Measurements from ENCODE around the gene HIVEP2.

HIVEP2 gene

DNA sequence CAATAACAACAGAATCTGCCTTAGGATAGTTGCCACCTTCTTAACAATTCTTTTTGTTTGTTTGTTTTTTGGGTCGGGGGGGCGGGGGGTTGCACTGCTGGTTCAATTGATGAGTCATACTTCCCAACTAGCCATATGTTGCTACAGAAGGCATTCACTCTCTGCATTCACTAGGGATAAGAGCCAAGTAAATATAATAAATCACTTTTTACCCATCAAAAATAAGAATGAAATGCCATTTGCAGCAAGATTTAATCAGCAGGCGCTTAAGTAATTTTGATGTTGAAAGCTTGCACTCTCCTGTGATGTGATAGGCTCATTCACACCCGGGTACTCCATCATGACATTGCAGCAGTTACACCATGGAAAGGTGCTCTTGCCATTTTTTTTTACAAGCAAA lies 209.8 kb downstream of the HIVEP2 start:
- no peak overlapping the region for H3K27ac ChIP-seq (ENCODE audit: low read depth, low read length, severe bottlenecking)

DNA sequence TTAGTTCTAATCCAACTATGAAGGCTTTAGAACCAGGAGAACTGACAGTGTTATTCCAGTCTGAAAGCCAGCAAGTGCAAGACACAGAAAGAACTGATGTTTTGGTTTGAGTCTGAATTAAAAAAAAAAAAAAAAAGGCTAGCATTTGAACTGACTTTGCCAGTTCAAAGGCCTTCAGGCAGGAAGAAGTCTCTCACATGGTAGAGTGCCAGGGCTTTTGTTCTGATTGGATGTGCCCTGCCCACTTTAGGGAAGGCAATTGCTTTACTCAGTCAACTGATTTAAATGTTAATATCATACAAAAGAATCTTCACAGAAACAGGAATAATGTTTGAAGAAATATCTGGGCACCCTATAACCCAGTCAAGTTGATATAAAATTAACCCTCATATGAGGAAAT lies 212.2 kb downstream of the HIVEP2 start:
- Histone ChIP-seq H3K9me3 (ENCODE audit: control insufficient read depth, low read length) (no peaks in the 10 kb centered on the region), H3K4me3 (ENCODE audit: extremely low read depth, insufficient read depth, low read length, poor library complexity, severe bottlenecking) (no peak overlapping the region), H3K36me3 (ENCODE audit: control insufficient read depth, insufficient read depth, low read length) (no peaks in the 10 kb centered on the region), H3K27ac (ENCODE audit: low read depth, low read length, severe bottlenecking) (no peak overlapping the region), H3K4me1 (ENCODE audit: control insufficient read depth, insufficient read depth, low read length, poor library complexity, severe bottlenecking) (peaks cover 34% of the 10 kb centered on the region)

More for the DNA sequence above, 209.8 kb downstream of the HIVEP2 start:
- 37 to 82% methylated on average over 2 of the region's 4 CpGs for WGBS, 2 experiments (ENCODE audit: insufficient coverage in 2 of 2)
- Histone ChIP-seq H3K9me3 (ENCODE audit: control insufficient read depth, low read length) (no peaks in the 10 kb centered on the region), H3K4me3 (ENCODE audit: extremely low read depth, insufficient read depth, low read length, poor library complexity, severe bottlenecking) (no peak overlapping the region), H3K4me1 (ENCODE audit: control insufficient read depth, insufficient read depth, low read length, poor library complexity, severe bottlenecking) (peaks cover 19% of the 10 kb centered on the region), H3K36me3 (ENCODE audit: control insufficient read depth, insufficient read depth, low read length) (no peaks in the 10 kb centered on the region)

DNA sequence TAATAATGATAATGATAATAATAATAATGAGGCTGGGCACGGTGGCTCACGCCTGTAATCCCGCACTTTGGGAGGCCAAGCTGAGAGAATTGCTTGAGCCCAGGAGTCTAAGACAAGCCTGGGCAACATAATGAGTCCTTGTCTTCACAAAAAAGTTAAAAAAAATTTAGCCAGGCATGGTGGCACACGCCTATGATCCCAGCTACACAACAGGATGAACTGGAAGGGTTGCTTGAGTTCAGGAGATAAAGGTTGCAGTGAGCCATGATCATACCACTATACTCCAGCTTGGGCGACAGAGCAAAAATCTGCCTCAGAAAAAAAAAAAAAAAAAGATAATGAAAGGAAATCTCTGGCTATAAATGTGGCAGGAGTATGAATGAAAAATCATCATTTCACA lies 213.4 kb downstream of the HIVEP2 start:
- Histone ChIP-seq H3K4me1 (ENCODE audit: control insufficient read depth, insufficient read depth, low read length, poor library complexity, severe bottlenecking) (peaks cover 39% of the 10 kb centered on the region), H3K36me3 (ENCODE audit: control insufficient read depth, insufficient read depth, low read length) (no peaks in the 10 kb centered on the region), H3K27ac (ENCODE audit: low read depth, low read length, severe bottlenecking) (no peak overlapping the region), H3K9me3 (ENCODE audit: control insufficient read depth, low read length) (no peaks in the 10 kb centered on the region), H3K4me3 (ENCODE audit: extremely low read depth, insufficient read depth, low read length, poor library complexity, severe bottlenecking) (no peak overlapping the region)
- WGBS, 2 experiments (ENCODE audit: insufficient coverage in 2 of 2) = 67 to 100% methylated on average over 2 to 3 of the region's 5 CpGs

DNA sequence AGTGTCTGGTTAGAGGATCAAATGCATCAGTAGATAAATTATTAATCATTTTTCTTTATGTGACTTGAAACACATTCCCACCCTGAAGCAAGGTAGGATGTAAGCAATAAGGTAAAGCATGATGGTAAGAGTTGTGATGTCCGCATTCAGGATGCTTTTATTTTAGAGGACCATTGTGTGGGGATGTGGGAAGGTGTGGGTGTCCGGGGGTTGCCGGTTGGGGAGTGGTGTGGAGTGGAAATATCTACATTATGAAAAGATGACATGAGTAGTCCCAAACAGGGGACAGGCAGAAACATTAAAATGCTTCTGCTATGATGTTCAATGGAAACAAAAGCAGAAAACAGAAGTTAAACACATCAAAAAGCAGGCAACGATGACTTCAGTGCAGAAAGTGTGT lies 215.4 kb downstream of the HIVEP2 start:
- no peaks in the 10 kb centered on the region for H3K9me3 ChIP-seq (ENCODE audit: control insufficient read depth, low read length)

DNA sequence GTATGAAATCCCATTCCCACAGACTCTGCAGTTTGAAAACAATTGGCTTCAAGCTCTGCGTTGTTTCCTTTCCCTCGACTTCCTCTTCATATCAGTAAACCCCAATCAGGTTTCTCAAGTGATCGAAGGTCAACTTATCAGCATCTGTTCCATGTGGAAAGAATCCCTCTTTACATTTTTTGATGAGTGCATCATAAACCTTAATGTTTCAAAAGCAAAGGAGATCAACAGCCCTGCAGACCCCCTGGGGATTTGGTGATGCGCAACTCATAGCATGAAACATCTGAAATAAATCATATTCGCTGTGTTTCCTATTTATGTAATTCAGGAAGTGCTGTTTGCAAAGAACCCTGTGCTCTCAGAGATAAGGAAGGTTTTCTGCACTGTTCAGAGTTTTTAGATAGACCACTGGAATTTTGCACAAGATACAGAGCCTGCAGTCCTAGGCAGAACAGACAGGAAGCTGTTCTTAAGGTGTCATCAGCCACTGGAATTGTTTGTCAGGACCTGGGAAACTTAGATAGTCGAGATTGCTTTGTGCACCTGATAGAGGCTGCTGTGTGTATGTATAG lies 216.0 kb downstream of the HIVEP2 start:
- Histone ChIP-seq H3K4me1 (ENCODE audit: control insufficient read depth, insufficient read depth, low read length, poor library complexity, severe bottlenecking) (peaks cover 37% of the 10 kb centered on the region), H3K36me3 (ENCODE audit: control insufficient read depth, insufficient read depth, low read length) (no peaks in the 10 kb centered on the region), H3K27ac (ENCODE audit: low read depth, low read length, severe bottlenecking) (peak overlapping the region; percentile 83), H3K4me3 (ENCODE audit: extremely low read depth, insufficient read depth, low read length, poor library complexity, severe bottlenecking) (no peak overlapping the region), H3K9me3 (ENCODE audit: control insufficient read depth, low read length) (no peaks in the 10 kb centered on the region)
- 69 to 82% methylated on average over 5 of the region's 6 CpGs for WGBS, 2 experiments (ENCODE audit: insufficient coverage in 2 of 2)

More for the DNA sequence above, 215.4 kb downstream of the HIVEP2 start:
- Histone ChIP-seq H3K4me1 (ENCODE audit: control insufficient read depth, insufficient read depth, low read length, poor library complexity, severe bottlenecking) (peaks cover 37% of the 10 kb centered on the region), H3K4me3 (ENCODE audit: extremely low read depth, insufficient read depth, low read length, poor library complexity, severe bottlenecking) (no peak overlapping the region), H3K27ac (ENCODE audit: low read depth, low read length, severe bottlenecking) (peak overlapping the region; percentile 83), H3K36me3 (ENCODE audit: control insufficient read depth, insufficient read depth, low read length) (no peaks in the 10 kb centered on the region)
- WGBS, 2 experiments (ENCODE audit: insufficient coverage in 2 of 2) = 50 to 90% methylated on average over 2 to 3 of the region's 4 CpGs

DNA sequence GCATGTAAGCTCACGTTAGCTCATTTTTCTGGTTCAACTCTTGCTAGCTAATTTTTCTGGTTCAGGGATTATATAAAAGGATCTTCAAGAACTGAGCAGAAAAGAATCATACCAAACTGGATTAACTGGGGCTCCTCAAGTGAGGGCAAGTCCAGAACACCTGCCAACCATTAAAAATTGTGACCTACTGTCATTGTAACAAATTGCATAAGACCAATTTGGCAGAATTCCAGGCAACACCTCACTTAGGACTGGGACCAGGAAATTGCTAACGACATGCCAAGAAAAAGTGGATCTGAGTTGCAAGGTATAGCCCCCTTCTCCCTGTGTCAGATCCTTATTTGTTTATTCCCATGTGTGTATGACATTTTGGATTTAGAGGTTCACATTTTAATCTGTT lies 216.6 kb downstream of the HIVEP2 start:
- H3K4me3 ChIP-seq (ENCODE audit: extremely low read depth, insufficient read depth, low read length, poor library complexity, severe bottlenecking) = no peak overlapping the region
- WGBS, 2 experiments (ENCODE audit: insufficient coverage in 2 of 2) = 80 to 100% methylated on average over 1 of the region's 2 CpGs
- H3K9me3 ChIP-seq (ENCODE audit: control insufficient read depth, low read length) = no peaks in the 10 kb centered on the region
- H3K4me1 ChIP-seq (ENCODE audit: control insufficient read depth, insufficient read depth, low read length, poor library complexity, severe bottlenecking) = peaks cover 37% of the 10 kb centered on the region
- H3K36me3 ChIP-seq (ENCODE audit: control insufficient read depth, insufficient read depth, low read length) = no peaks in the 10 kb centered on the region
- H3K27ac ChIP-seq (ENCODE audit: low read depth, low read length, severe bottlenecking) = peak overlapping the region; percentile 83

DNA sequence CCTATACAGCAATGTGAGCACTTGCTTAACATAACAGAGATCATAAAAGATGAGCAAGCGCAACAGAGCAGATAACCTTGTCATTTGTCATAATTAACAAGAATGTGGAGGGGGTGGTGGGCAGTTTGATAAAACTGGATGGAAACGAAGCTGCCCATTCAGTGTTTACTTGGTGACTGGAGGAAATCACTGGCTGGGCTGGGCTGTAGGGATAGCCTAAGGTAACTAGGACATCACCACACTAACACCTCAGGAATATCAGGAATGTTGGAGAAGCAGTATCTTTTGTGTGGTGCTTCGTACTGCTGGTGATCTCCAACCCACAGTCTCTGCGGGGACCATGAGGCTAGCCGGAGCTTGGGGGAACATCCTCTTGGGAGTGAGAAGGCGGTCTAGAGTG lies 218.4 kb downstream of the HIVEP2 start:
- no peaks in the 10 kb centered on the region for H3K9me3 ChIP-seq (ENCODE audit: control insufficient read depth, low read length)
- no peak overlapping the region for H3K27ac ChIP-seq (ENCODE audit: low read depth, low read length, severe bottlenecking)
- no peak overlapping the region for H3K4me3 ChIP-seq (ENCODE audit: extremely low read depth, insufficient read depth, low read length, poor library complexity, severe bottlenecking)
- peaks cover 37% of the 10 kb centered on the region for H3K4me1 ChIP-seq (ENCODE audit: control insufficient read depth, insufficient read depth, low read length, poor library complexity, severe bottlenecking)
- H3K36me3 ChIP-seq (ENCODE audit: control insufficient read depth, insufficient read depth, low read length) = no peaks in the 10 kb centered on the region
- 96 to 100% methylated on average over 3 to 5 of the region's 6 CpGs for WGBS, 2 experiments (ENCODE audit: insufficient coverage in 2 of 2)

DNA sequence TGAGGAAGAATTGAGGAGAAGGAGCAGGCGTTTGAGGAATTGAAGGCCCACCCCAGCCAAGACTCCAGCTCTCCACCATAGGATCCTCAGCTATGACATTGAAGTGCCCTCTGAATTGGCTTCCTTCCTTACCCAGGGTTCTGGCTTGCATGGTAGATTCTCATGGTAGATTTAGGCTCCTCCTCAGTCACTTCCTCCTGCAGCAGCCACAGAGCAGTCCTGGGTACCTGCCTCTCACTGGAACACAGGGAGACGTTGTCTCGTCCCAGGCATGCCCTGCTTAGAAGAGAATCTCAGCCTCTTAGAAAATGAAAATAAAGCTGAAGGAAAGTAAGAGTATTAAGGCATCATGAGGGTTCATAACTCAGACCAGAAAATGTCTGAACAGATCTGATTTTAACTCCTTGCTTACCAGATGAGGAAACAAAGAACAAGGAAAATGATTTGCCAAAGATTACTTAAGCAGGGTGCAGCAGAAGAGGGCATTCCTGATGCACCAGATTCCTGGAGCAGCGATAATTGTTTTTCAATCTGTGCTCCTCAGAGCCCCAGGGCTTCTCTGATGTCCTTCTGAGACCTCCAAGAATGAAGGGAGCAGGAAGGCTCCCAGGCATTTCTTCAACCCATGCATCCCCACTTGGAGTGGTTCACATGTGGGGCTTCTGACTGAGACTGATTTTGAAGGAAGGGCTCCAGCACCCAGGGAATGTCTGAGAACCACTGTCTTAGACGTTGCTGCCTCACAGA lies 219.8 kb downstream of the HIVEP2 start:
- no peak overlapping the region for H3K4me3 ChIP-seq (ENCODE audit: extremely low read depth, insufficient read depth, low read length, poor library complexity, severe bottlenecking)
- no peak overlapping the region for H3K27ac ChIP-seq (ENCODE audit: low read depth, low read length, severe bottlenecking)
- H3K36me3 ChIP-seq (ENCODE audit: control insufficient read depth, insufficient read depth, low read length) = no peaks in the 10 kb centered on the region
- peaks cover 33% of the 10 kb centered on the region for H3K4me1 ChIP-seq (ENCODE audit: control insufficient read depth, insufficient read depth, low read length, poor library complexity, severe bottlenecking)
- H3K9me3 ChIP-seq (ENCODE audit: control insufficient read depth, low read length) = no peaks in the 10 kb centered on the region
- 92 to 95% methylated on average over 2 to 4 of the region's 5 CpGs for WGBS, 2 experiments (ENCODE audit: insufficient coverage in 2 of 2)

DNA sequence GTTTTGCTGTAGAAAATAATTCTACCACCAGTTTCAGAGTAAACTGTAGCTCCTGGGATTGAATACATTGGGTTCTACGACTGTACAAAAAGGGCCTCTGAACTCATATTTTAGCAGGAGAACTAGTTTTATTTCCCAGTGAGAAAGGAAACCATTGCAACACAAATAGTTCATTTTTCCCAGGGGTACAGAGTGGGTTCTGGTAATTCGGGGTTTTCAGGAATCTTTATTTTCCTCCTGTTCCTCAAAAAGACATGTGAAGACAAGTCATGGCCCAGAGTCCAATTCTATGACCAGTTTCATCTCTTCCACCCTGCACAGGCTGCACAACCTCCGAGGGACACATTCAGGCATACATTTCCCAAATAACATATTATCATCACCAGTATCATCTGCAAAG lies 222.1 kb downstream of the HIVEP2 start:
- H3K9me3 ChIP-seq (ENCODE audit: control insufficient read depth, low read length) = no peaks in the 10 kb centered on the region
- WGBS, 2 experiments (ENCODE audit: insufficient coverage in 2 of 2) = 83 to 92% methylated on average over 2 of the region's 3 CpGs
- H3K4me1 ChIP-seq (ENCODE audit: control insufficient read depth, insufficient read depth, low read length, poor library complexity, severe bottlenecking) = peaks cover 15% of the 10 kb centered on the region
- no peaks in the 10 kb centered on the region for H3K36me3 ChIP-seq (ENCODE audit: control insufficient read depth, insufficient read depth, low read length)
- H3K4me3 ChIP-seq (ENCODE audit: extremely low read depth, insufficient read depth, low read length, poor library complexity, severe bottlenecking) = no peak overlapping the region
- H3K27ac ChIP-seq (ENCODE audit: low read depth, low read length, severe bottlenecking) = no peak overlapping the region

DNA sequence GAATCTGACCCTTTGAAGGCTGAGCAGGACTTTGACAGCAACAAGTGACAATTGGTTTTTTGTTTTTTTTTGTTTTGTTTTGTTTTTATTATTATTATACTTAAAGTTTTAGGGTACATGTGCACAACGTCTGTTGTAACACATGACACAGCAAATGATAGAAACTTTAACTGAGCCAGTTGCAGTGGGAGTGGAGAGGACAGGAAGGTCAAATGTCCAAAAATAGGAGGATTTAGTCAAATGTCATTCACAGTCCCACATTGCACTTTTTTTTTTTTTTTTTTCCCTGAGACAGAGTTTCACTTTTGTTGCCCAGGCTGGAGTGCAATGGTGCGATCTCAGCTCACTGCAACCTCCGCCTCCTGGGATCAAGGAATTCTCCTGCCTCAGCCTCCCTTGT lies 223.0 kb downstream of the HIVEP2 start:
- peaks cover 7% of the 10 kb centered on the region for H3K4me1 ChIP-seq (ENCODE audit: control insufficient read depth, insufficient read depth, low read length, poor library complexity, severe bottlenecking)
- H3K4me3 ChIP-seq (ENCODE audit: extremely low read depth, insufficient read depth, low read length, poor library complexity, severe bottlenecking) = no peak overlapping the region
- no peak overlapping the region for H3K27ac ChIP-seq (ENCODE audit: low read depth, low read length, severe bottlenecking)
- H3K9me3 ChIP-seq (ENCODE audit: control insufficient read depth, low read length) = no peaks in the 10 kb centered on the region
- WGBS, 2 experiments (ENCODE audit: insufficient coverage in 2 of 2) = 100% methylated on average over 1 to 2 of the region's 3 CpGs
- no peaks in the 10 kb centered on the region for H3K36me3 ChIP-seq (ENCODE audit: control insufficient read depth, insufficient read depth, low read length)

DNA sequence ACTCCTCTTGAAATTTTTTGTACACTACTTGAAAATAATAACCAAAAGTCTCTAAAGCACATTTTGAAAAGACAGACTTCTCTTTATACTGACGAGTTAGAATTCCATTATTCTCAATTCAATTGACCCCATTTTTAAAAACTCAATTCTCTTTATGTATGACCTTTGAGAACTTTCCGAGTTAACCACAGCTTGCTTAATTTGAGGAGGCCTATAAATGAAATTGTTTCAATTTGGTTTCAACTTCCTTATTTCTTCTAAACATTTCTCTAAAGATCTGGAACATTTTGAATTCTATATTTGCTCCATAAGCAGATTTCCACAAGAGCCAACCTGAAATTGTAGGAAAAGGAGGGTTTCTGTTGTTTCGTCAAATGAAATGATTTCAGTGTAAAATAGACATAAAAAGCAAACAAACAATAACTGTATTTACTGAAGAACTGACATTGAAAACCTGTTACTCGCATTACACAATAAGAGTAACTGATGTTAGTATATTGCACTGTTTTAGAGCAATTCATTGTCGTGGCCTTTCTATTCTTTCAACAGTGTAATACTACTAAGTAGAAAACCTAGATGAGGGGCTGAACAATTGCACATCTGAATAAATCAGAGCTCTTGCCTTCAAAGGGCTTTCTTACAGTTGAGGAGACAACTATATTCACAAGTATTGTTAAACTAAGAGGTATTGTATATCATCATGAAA lies 223.6 kb downstream of the HIVEP2 start:
- WGBS, 2 experiments (ENCODE audit: insufficient coverage in 2 of 2) = no CpG with 5 or more reads among the region's 5 CpGs
- Histone ChIP-seq H3K36me3 (ENCODE audit: control insufficient read depth, insufficient read depth, low read length) (no peaks in the 10 kb centered on the region), H3K4me3 (ENCODE audit: extremely low read depth, insufficient read depth, low read length, poor library complexity, severe bottlenecking) (no peak overlapping the region)

More for the DNA sequence above, 223.6 kb downstream of the HIVEP2 start:
- Histone ChIP-seq H3K9me3 (ENCODE audit: control insufficient read depth, low read length) (no peaks in the 10 kb centered on the region), H3K4me1 (ENCODE audit: control insufficient read depth, insufficient read depth, low read length, poor library complexity, severe bottlenecking) (peaks cover under 1% of the 10 kb centered on the region), H3K27ac (ENCODE audit: low read depth, low read length, severe bottlenecking) (no peak overlapping the region)

All from mesodermal cell (in vitro differentiated cells).